Stomach (tissue), 4 donors: ENCODE results near the gene LIMK1.

ENCODE experiments used
- POLR2AphosphoS5 ChIP-seq, 3 donors: sonication (generic); formaldehyde crosslinking; IDR thresholded peaks; one replicate each; pipeline ENCODE4 v1.6.1; 2016; ENCODE audit warnings: antibody characterized with exemption in 3 of 3
- TF ChIP-seq, protein P1 (sequence below), 7 experiments: fragments of 450-650 bp in 4 of 7; fragments of 200-600 bp in 3 of 7; sonication (generic) in 3 of 7; IDR thresholded peaks; one replicate each; pipeline ENCODE4 v1.5.1; 2016 to 2019; ENCODE audit warnings: antibody characterized with exemption in 7 of 7, control low read depth in 2 of 7, mild to moderate bottlenecking in 1 of 7

- TF ChIP-seq, protein P1, sequence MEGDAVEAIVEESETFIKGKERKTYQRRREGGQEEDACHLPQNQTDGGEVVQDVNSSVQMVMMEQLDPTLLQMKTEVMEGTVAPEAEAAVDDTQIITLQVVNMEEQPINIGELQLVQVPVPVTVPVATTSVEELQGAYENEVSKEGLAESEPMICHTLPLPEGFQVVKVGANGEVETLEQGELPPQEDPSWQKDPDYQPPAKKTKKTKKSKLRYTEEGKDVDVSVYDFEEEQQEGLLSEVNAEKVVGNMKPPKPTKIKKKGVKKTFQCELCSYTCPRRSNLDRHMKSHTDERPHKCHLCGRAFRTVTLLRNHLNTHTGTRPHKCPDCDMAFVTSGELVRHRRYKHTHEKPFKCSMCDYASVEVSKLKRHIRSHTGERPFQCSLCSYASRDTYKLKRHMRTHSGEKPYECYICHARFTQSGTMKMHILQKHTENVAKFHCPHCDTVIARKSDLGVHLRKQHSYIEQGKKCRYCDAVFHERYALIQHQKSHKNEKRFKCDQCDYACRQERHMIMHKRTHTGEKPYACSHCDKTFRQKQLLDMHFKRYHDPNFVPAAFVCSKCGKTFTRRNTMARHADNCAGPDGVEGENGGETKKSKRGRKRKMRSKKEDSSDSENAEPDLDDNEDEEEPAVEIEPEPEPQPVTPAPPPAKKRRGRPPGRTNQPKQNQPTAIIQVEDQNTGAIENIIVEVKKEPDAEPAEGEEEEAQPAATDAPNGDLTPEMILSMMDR (IDR thresholded peaks at IDR 0.05) = no peak
- no peak for TF ChIP-seq POLR2AphosphoS5 (IDR thresholded peaks at IDR 0.05)
Observed at GRCh38 chr7:74155810-74156395, 72.3 kb downstream of the LIMK1 start.
